Activated naive CD8-positive, alpha-beta T cell treated with anti-CD3 and anti-CD28 coated beads for 36 hours (primary cell): ENCODE data around the gene HOXA3. TPM values are rescaled to one million over a fixed set of nuclear protein-coding genes. Genes with fewer than 3 reads are reported as not detected.
A peak's percentile ranks its signal among the peaks of the same experiment; 100 is the strongest.

Experiments used
- DNase-seq: peaks from one replicate; pipeline ENCODE4 v3.0.0; 2021
- H3K27ac Mint-ChIP-seq: one replicate; pipeline ENCODE4 v1.8.0; 2022; ENCODE audit warnings: mild to moderate bottlenecking, moderate library complexity, mixed read lengths
- H3K27me3 Mint-ChIP-seq: one replicate; pipeline ENCODE4 v1.8.0; 2022; ENCODE audit warnings: mild to moderate bottlenecking, mixed read lengths
- H3K36me3 Mint-ChIP-seq: one replicate; pipeline ENCODE4 v1.8.0; 2021; ENCODE audit warnings: mild to moderate bottlenecking, mixed read lengths
- H3K4me1 Mint-ChIP-seq: one replicate; pipeline ENCODE4 v1.8.0; 2021; ENCODE audit warnings: mixed read lengths
- H3K4me3 Mint-ChIP-seq: one replicate; pipeline ENCODE4 v1.8.0; 2022; ENCODE audit warnings: mild to moderate bottlenecking, moderate library complexity, mixed read lengths
- H3K9me3 Mint-ChIP-seq: one replicate; pipeline ENCODE4 v1.8.0; 2022; ENCODE audit warnings: mixed read lengths
- total RNA-seq, 2 experiments: library from RNA; stranded (reverse); gene quantifications; one replicate each; pipeline ENCODE4 v1.2.3, GENCODE V29; 2021

HOXA3 gene
- total RNA-seq, 2 experiments from 2014 or later, result not detected

DNA sequence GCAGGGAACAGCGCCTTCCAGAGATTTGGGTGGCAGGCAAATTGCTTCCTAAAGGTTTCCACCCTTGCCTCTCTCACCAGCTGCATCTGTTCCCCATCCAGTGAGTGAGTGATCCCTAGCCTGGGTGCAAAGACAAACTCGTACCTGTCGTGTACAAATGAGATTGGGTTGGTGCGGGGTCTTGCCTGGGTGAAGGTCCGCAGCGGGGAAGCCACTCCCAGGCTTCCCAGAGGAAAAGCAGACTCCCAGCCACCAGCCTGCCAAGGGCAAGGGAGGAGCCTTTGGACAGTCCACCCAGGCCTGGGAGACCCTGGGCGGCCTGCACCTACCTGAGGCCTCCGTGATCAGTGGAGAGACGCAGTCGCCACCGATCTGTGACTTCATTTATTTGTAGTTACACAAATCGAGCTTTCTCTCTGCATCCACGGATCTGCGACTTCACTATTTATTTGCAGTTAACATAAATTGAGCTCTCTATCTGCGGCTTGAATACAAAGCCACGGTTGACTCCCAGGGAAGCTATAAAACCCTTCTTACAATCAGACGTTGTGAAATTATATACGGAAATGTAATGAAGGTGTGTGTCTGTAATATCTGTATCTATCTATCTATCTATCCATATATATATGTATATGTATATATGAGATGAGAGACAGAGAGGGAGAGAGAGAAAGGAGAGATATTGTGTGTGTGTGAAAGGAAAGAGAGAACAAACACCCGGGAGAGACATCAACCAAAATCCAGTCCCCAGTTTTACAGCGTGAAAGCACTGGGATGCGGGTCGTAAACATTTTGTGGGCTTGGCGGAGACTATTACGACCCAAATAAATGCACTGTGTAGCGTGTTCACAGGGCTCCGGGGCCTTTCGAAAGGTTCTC is 7.1 kb upstream of the HOXA3 start:
- Mint-ChIP-seq H3K27ac (no peak overlapping the region), H3K4me1 (peaks cover 33% of the 10 kb centered on the region), H3K36me3 (peaks cover 2% of the 10 kb centered on the region), H3K9me3 (no peaks in the 10 kb centered on the region), H3K27me3 (peaks cover 94% of the 10 kb centered on the region), H3K4me3 (peak overlapping the region; percentile 29)
- DNase-seq, result no peak

DNA sequence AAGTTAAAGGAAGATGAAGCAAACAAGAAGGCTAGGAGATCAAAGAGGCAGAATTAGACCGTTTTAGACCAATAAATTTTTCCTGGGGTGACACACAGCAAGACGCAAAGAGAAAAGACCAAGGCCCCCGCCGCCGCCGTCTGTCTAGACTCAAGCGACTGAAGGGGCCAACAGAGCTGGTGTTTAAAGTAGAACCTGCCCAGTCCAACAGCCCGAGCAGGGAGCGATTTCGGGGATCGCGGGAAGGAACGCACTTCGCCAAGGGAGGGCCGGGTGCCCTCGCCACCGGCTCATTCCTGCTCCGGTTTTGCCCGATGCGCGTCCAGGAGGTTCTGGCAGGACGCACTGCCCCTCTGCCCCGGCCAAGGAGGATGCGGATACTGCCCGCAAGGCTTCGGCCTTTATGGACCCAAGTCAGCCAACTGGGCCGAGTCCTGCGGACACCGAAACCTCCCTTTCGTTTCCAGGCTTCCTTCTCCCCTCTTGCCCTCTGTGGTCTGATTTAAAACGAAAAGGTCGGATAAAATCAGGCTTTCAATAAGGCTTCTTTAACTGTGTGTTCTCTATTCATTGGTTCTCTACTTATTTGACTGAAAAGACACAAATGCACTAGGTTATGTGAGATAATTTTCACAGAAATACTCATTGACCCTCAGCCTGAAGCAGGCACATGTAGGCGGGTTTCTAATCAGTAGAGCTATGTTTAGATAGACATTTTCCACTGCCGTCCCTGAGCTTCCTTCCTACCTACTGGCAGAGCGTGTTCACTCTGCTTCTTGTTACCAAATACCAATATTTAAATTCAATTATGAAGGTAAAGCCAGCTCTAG is 6.3 kb upstream of the HOXA3 start:
- no peak overlapping the region for H3K4me3 Mint-ChIP-seq
- peaks cover 2% of the 10 kb centered on the region for H3K36me3 Mint-ChIP-seq
- peaks cover 34% of the 10 kb centered on the region for H3K4me1 Mint-ChIP-seq
- H3K9me3 Mint-ChIP-seq, result no peaks in the 10 kb centered on the region
- DNase-seq, result no peak
- H3K27ac Mint-ChIP-seq, result no peak overlapping the region
- H3K27me3 Mint-ChIP-seq, result peaks cover 94% of the 10 kb centered on the region

DNA sequence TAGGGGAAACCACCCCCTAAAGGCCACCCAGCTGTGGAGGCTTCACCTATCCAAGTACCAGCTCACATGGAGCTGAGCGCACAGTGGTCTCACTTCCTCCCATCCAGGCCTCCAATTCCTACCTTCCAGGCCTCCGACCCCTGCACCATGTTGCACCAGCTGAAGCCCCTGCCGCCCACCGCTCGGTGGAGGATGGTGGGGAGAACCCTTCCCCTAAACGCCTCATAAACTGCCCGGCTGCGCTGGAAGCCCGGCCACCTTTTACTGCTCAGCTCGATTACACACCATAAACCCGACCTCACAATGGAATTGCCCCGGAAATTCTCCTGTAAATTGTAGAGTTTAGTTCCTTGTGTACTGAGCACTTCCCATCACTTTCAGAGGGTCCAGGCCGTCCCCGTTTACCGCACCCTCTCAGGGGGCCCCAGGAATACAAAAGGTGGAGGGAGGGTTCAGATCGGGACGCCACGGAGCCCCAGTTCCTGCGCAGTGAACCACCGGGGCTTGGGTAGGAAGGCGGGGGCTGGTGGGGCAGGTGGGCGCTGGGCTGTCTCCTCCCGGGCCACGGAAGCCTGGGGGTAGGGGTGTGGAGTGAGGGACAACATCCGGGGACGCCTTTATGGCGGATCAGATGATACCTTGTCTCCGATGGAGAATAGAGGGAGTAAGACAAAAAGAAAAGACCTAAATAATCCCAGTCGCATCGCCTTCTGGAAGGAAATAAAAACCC is 5.5 kb upstream of the HOXA3 start:
- no peak for DNase-seq
- peaks cover 2% of the 10 kb centered on the region for H3K36me3 Mint-ChIP-seq
- no peak overlapping the region for H3K27ac Mint-ChIP-seq
- H3K9me3 Mint-ChIP-seq, result no peaks in the 10 kb centered on the region
- H3K4me1 Mint-ChIP-seq, result peaks cover 34% of the 10 kb centered on the region
- H3K27me3 Mint-ChIP-seq, result peaks cover 94% of the 10 kb centered on the region
- H3K4me3 Mint-ChIP-seq, result no peak overlapping the region

DNA sequence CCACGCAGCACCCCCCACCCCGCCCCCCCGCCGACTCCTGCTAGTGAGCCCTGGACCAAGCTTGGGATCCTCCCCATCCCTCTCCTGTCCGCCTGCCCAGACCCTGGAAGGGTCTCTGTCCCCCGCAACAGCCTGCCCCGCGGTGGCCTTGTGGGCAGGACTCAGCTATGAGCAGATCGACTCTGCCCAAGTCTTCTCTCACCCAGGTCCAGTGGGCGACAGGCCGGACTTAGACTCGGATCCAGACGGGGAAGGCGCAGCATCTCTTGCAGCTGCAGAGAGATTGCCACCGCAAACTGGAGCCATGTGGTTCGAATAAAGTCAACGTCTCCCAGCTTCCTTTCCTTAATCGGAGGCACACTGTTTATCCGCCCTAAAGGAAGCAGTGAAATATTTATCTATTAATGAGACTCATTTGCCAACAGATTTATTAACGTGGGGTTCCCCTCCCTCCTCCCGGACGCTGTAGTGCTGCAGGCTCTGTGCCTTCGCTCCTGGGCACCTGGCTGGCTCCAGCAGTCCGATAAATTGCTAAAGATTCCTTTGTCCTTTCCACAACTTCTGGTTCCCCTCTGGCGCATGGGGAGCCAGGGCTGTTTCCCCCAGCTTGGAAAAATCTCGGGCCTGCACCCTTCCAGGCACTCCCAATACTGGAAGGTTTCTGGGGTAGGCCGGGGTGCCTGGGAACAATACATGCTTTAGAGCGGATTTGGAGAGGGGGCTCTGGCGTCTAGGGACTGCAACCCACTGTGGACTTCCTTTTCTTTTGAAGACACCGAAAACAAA is 4.7 kb upstream of the HOXA3 start:
- peaks cover 94% of the 10 kb centered on the region for H3K27me3 Mint-ChIP-seq
- peaks cover 2% of the 10 kb centered on the region for H3K36me3 Mint-ChIP-seq
- H3K27ac Mint-ChIP-seq, result peak overlapping the region; percentile 66
- no peak for DNase-seq
- H3K4me1 Mint-ChIP-seq, result peaks cover 35% of the 10 kb centered on the region
- H3K9me3 Mint-ChIP-seq, result no peaks in the 10 kb centered on the region
- H3K4me3 Mint-ChIP-seq, result no peak overlapping the region

DNA sequence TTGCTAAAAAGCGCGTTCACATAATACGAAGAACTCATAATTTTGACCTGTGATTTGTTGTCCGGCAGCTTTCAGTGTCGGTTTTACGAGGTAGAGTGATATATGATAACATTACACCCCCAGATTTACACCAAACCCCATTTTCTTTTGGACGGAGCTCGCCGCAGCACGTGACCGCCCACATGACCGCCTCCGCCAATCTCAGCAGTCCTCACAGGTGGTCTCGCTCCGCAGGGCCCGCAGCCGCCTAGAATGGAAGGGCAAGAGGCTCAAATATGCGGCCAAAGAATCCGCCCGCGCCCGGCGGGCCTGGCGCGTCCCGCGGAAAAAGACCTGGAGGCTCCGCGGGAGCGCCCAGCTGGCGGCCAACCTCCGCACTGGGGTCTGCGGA is 4.1 kb upstream of the HOXA3 start, which contains the start of gene HOXA7:
HOXA7 (minus strand) TSS at position 168 of the 391 bp plus-strand sequence; CDS start at position 38, 130 bp downstream.
- no peak for DNase-seq
- Mint-ChIP-seq H3K27ac (peak within 1 kb of the TSS; percentile 76), H3K9me3 (no peaks in the 10 kb centered on the region)

DNA sequence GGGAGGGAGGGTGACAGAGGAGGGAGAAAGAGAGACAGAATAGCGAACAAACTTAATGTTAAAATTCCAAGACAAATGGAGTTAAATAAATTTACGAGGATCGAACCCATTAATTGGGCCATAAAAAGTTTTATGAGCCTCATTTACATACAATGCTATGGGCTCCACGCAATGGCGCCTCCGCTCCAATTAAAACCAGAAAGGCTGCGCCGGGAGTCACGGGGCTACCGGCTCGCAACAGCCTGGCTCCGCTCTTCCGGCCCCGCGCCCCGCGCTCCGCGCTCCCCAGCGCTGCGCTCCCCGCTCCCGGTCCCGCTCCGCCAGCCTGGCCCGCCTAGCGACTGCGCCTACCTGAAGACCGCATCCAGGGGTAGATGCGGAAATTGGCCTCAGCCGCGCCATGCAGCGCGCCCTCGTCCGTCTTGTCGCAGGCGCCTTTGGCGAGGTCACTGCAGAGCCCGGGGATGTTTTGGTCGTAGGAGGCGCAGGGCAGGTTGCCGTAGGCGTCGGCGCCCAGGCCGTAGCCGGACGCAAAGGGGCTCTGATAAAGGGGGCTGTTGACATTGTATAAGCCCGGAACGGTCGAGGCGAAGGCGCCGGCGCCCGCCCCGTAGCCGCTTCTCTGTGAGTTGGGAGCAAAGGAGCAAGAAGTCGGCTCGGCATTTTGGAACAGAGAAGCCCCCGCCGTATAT is 3.6 kb upstream of the HOXA3 start:
- peaks cover 97% of the 10 kb centered on the region for H3K27me3 Mint-ChIP-seq
- H3K4me1 Mint-ChIP-seq, result peaks cover 44% of the 10 kb centered on the region
- peak overlapping the region; percentile 76 for H3K27ac Mint-ChIP-seq
- DNase-seq, result no peak
- no peaks in the 10 kb centered on the region for H3K9me3 Mint-ChIP-seq
- peaks cover 2% of the 10 kb centered on the region for H3K36me3 Mint-ChIP-seq
- H3K4me3 Mint-ChIP-seq, result peak overlapping the region; percentile 47

More for the DNA sequence above, 4.1 kb upstream of the HOXA3 start, which contains the start of gene HOXA7:
- peak within 1 kb of the TSS; percentile 47 for H3K4me3 Mint-ChIP-seq
- H3K36me3 Mint-ChIP-seq, result peaks cover 2% of the 10 kb centered on the region
- H3K4me1 Mint-ChIP-seq, result peaks cover 41% of the 10 kb centered on the region
- H3K27me3 Mint-ChIP-seq, result peaks cover 94% of the 10 kb centered on the region

DNA sequence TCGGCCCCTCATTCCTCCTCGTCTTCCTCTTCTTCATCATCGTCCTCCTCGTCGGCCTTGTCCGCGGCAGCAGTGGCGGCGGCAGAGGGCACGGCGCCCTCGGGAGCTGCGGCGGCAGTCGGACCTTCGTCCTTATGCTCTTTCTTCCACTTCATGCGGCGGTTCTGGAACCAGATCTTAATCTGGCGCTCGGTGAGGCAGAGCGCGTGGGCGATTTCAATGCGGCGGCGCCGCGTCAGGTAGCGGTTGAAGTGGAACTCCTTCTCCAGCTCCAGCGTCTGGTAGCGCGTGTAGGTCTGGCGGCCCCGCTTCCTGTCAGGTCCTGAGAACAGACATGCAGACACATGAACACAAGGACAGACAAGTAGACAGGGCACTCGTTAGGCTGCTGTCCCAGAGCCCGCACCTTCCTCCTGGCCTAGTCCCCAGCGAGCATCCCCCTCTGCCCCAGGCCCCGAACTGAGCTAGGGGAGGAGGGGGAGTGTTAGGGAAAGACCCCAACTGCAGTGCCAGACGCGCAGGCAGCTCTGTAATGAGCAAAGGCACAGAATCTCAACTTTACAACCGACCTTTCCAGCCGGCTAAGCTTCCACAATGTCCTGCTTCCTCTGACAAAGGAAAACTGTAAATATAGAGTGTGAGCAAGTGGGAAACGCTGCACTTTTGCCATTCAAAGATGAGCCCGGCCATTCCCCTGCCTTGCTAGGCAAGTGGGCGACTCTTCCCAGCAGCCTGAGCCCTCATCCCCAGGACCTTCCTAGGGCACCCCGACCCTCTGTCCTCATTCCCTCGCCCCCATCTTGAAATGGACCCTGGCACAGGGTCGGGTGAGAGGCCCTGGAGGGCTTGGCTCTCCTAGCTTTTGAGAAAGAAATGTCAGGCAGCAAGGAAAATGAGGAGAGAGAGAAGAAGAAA is 2.8 kb upstream of the HOXA3 start:
- Mint-ChIP-seq H3K9me3 (no peaks in the 10 kb centered on the region), H3K27me3 (peaks cover 100% of the 10 kb centered on the region), H3K4me1 (peaks cover 50% of the 10 kb centered on the region), H3K27ac (peak overlapping the region; percentile 76), H3K36me3 (peaks cover 2% of the 10 kb centered on the region), H3K4me3 (peak overlapping the region; percentile 41)
- peak; percentile 50 for DNase-seq

DNA sequence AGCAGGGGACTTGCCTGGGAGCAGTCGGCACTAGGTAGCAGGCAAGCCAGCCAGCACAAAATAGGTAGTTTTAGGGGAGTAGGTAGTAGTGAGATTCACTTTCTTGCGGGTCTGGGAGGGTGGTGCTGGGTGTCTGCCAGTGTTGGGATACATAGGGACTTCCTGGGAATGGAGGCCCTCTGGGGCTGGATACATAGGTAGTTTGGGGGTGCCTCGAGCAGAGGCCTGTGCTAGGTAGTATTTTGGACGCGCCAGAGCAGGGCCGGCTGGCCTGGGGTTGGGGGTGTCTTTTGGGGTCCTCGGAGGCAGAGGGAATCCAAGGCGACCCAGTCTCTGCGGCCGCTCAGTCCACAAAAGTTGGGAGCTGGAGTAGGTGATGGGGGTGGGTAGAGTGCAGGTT is 2.0 kb upstream of the HOXA3 start:
- Mint-ChIP-seq H3K4me3 (no peak overlapping the region), H3K4me1 (peaks cover 45% of the 10 kb centered on the region), H3K36me3 (peaks cover 2% of the 10 kb centered on the region), H3K9me3 (no peaks in the 10 kb centered on the region), H3K27me3 (peaks cover 100% of the 10 kb centered on the region), H3K27ac (no peak overlapping the region)
- no peak for DNase-seq

DNA sequence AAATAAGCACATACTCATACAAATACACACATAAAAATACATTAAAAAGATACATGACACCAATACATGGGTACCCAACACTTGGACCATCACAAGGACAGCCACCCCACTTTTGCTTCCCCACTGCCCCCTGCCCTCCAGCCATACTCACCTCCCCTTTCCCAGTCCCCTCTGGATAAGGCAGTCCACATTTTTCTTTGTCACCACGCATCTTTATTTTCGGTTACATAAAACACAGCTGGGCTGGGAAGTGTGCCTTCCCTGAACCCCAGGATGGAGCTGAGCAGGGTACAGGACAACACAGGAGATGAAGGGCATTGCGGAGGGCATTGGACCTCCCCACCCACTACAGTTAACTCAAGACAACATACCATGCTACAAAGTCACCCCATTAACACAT is 1.1 kb upstream of the HOXA3 start:
- Mint-ChIP-seq H3K27ac (no peak overlapping the region), H3K36me3 (peaks cover 2% of the 10 kb centered on the region), H3K27me3 (peaks cover 100% of the 10 kb centered on the region), H3K4me1 (peaks cover 43% of the 10 kb centered on the region), H3K4me3 (no peak overlapping the region), H3K9me3 (no peaks in the 10 kb centered on the region)
- no peak for DNase-seq

DNA sequence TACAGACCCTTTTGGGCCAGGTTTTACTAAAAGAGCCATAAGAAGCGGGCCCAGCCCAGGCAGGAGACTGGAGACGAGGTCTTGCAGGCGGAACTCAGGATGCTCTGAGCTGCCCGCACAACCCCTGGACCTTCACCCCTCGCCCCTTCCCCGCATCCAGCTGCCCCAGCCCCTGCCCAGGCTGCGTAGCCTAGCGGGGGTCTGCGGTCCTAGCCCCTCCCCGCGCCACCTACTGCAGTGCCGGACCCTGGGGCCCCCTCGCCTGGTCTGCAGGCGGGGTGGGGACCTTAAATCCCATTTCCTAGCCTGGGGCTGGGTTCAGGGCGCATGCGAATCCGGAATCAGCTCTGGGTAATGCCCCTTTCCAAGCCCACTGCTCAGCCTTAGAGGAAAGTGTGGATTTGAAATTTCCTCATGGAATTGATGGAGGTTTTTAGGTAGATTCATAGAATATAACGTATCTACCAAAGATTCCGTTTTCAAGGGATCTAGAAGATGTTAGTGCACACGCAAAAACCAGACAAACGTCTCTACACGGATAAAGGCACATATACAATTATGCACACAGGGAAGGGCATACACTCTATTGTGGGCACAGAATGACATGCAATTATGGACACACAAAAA is 546 bp upstream of the HOXA3 start:
- peaks cover 44% of the 10 kb centered on the region for H3K4me1 Mint-ChIP-seq
- H3K36me3 Mint-ChIP-seq, result peaks cover 2% of the 10 kb centered on the region
- no peak overlapping the region for H3K27ac Mint-ChIP-seq
- H3K27me3 Mint-ChIP-seq, result peaks cover 100% of the 10 kb centered on the region
- no peak overlapping the region for H3K4me3 Mint-ChIP-seq
- no peaks in the 10 kb centered on the region for H3K9me3 Mint-ChIP-seq
- DNase-seq, result no peak

DNA sequence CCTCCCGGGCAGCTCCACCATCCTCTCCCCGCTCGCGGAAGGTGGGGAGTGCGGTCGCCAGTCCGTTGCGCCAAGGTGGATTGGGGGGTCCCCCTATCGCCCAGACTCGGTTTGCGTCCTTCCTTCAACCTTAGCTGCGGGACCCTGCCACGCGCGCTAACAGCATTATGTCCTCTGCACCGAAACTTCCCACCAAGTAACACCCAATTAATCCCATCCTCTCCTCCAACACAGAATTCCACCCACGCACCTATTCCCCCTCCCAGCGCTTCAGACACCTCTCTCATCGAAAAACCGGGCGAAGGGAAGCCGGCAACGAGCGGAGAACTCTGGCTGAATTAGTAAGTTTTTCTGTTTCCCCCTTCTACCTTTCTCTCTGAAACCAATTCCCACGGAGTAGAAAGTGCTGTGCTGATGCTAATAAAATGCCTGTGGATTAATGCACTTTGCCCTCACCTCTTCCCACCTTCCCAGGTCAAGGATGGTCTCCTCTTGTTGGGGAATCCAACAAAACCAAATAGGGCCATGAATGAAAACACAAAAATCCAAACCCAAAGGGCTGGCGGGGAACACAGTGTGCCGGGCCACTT is 947 bp downstream of the HOXA3 start:
- H3K4me1 Mint-ChIP-seq, result peaks cover 36% of the 10 kb centered on the region
- H3K36me3 Mint-ChIP-seq, result peaks cover 2% of the 10 kb centered on the region
- no peak overlapping the region for H3K27ac Mint-ChIP-seq
- DNase-seq, result no peak
- H3K4me3 Mint-ChIP-seq, result peak overlapping the region; percentile 64
- H3K27me3 Mint-ChIP-seq, result peaks cover 100% of the 10 kb centered on the region
- no peaks in the 10 kb centered on the region for H3K9me3 Mint-ChIP-seq

DNA sequence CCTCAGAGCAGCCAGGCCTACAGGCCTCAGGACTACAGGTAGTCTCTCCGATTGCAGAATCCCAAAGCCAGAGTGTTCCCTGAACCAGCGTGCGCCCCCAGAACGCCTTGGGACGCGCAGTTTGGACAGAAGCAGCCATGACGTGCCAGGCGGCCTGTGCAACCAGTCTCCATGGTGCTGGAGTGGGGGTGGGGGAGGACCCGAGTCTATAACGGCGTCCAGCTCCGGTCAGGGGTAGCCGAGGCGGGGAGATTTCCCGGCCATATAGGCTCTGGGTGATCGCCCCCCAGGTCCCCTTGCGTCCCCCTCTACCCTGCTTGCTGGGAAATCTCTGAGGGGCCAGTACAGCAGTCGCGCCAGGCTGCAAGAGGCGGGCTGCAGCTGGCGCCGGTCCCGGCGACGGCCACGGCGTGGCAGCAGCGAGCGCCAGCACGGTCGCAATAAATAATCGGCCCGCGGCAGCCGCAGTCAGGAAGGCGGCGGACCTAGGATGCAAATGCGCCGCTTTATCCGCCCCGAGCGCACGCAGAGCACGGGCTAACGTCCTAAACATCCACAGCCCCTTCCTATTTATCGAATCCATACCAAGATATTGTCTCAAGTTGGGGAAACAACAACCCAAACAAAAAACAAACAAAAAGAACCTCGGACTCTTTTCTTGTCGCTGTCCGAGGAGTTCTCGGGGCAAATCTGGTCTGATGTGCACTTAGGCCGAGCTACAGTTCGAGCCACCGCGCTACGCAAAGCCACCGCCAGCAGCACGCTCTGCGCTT is 1.6 kb downstream of the HOXA3 start:
- Mint-ChIP-seq H3K36me3 (peaks cover 2% of the 10 kb centered on the region), H3K4me1 (peaks cover 34% of the 10 kb centered on the region)

More for the DNA sequence above, 1.6 kb downstream of the HOXA3 start:
- peaks cover 100% of the 10 kb centered on the region for H3K27me3 Mint-ChIP-seq
- peak overlapping the region; percentile 64 for H3K4me3 Mint-ChIP-seq
- no peak overlapping the region for H3K27ac Mint-ChIP-seq
- H3K9me3 Mint-ChIP-seq, result no peaks in the 10 kb centered on the region
- peak; percentile 79 for DNase-seq
